Panc1 (cell line): Measurements from ENCODE around the gene CDH6. TPM values are rescaled to one million over a fixed set of nuclear protein-coding genes. Genes with fewer than 3 reads are reported as not detected.

ENCODE experiments used
- ATAC-seq: fragments of 200-7000 bp; cut with Tn5 transposase; 2 replicates; pipeline ENCODE4 v1.9.1; 2020; ENCODE audit warnings: mild to moderate bottlenecking, moderate library complexity
- BruUV-seq: library from RNA; stranded (reverse); fragments of 400-500 nt; replicated peaks from 2 replicates; lab custom pipeline; 2021; lab: Mats Ljungman, UMichigan
- CTCF ChIA-PET: fragments of 300-600 bp; sonication (Branson Sonifier 250); formaldehyde crosslinking; loops from one replicate; lab custom pipeline; 2022; ENCODE audit warnings: antibody characterized with exemption; lab: Charles Lee
- POLR2A ChIA-PET: fragments of 300-600 bp; sonication (Branson Sonifier 250); formaldehyde crosslinking; loops from one replicate; lab custom pipeline; 2022; ENCODE audit warnings: antibody characterized with exemption; lab: Charles Lee
- DNase-seq: peaks from one replicate; pipeline ENCODE4 v3.0.0-alpha.2; 2010; ENCODE audit warnings: low read depth, low spot score
- H3K27ac ChIP-seq: 2 replicates; pipeline ENCODE4 v1.5.1; 2011; ENCODE audit warnings: mild to moderate bottlenecking, low read length, inconsistent platforms
- H3K27me3 ChIP-seq: fragments of 200-500 bp; sonication (Bioruptor generic); 2 replicates; pipeline ENCODE4 v1.6.0; 2014; ENCODE audit warnings: low read length, inconsistent platforms; ENCODE audit not compliant: control insufficient read depth, insufficient read depth
- H3K36me3 ChIP-seq: fragments of 200-500 bp; sonication (Bioruptor generic); 2 replicates; pipeline ENCODE4 v1.5.1; 2014; ENCODE audit warnings: inconsistent platforms, mild to moderate bottlenecking, low read length, moderate library complexity; ENCODE audit not compliant: control insufficient read depth, insufficient read depth
- H3K4me1 ChIP-seq: 2 replicates; pipeline ENCODE4 v1.5.1; 2011; ENCODE audit warnings: inconsistent platforms, mild to moderate bottlenecking, low read length, moderate library complexity; ENCODE audit not compliant: control insufficient read depth, insufficient read depth
- H3K4me3 ChIP-seq, 2 experiments: 2 replicates each; pipeline ENCODE4 v1.5.1; 2011 to 2012; ENCODE audit warnings: low read depth in 2 of 2, low read length in 2 of 2, mild to moderate bottlenecking in 2 of 2, inconsistent platforms in 1 of 2, moderate library complexity in 1 of 2
- H3K9me3 ChIP-seq: fragments of 200-500 bp; sonication (Bioruptor generic); 2 replicates; pipeline ENCODE4 v1.5.1; 2014; ENCODE audit warnings: low read depth, mild to moderate bottlenecking, inconsistent platforms, low read length, moderate library complexity; ENCODE audit not compliant: control insufficient read depth, insufficient read depth
- CTCF ChIP-seq: fragments of 450-650 bp; IDR thresholded peaks from 2 replicates; pipeline ENCODE4 v1.5.1; 2017; ENCODE audit warnings: mild to moderate bottlenecking
- POLR2AphosphoS5 ChIP-seq: IDR thresholded peaks from 2 replicates; pipeline ENCODE4 v1.6.1; 2012; ENCODE audit warnings: mild to moderate bottlenecking, low read depth, low read length, moderate library complexity
- SIN3A ChIP-seq: IDR thresholded peaks from 2 replicates; pipeline ENCODE4 v1.6.1; 2012; ENCODE audit warnings: low read depth, mild to moderate bottlenecking, low read length, moderate library complexity, borderline replicate concordance; ENCODE audit not compliant: insufficient read depth
- TCF7L2 ChIP-seq: IDR thresholded peaks from 2 replicates; pipeline ENCODE4 v1.6.1; 2011; ENCODE audit warnings: mild to moderate bottlenecking, low read depth, low read length, inconsistent platforms
- in situ Hi-C: cut with HindIII; loops from 2 replicates; pipeline ENCODE4 v1.10.0; 2016; ENCODE audit warnings: low sequenced_read_pairs, low pct_unique_long_range_greater_than_20kb
- intact Hi-C: fragments of 100-400 bp; cut with micrococcal nuclease; formaldehyde crosslinking; loops from one replicate; pipeline ENCODE4 v1.10.0; 2022; ENCODE audit not compliant: unreplicated experiment
- total RNA-seq: library from RNA; stranded (reverse); gene quantifications from one replicate; pipeline ENCODE4 v1.2.1, GENCODE V29; 2021; ENCODE audit not compliant: unreplicated experiment
- TF ChIP-seq, protein P1 (sequence below), 2 experiments: IDR thresholded peaks; 2 replicates each; pipeline ENCODE4 v1.6.1; 2011 to 2012; ENCODE audit warnings: low read depth in 2 of 2, control low read depth in 1 of 2, low read length in 1 of 2, mild to moderate bottlenecking in 1 of 2, moderate library complexity in 1 of 2; ENCODE audit not compliant: insufficient read depth in 1 of 2

CDH6 gene
- total RNA-seq, 1 experiment from 2014 or later: 0.36 TPM

- H3K9me3 ChIP-seq: no peaks in the 10 kb centered on the region
- H3K36me3 ChIP-seq: no peaks in the 10 kb centered on the region
- no peak for ATAC-seq
- H3K4me1 ChIP-seq: no peaks in the 10 kb centered on the region; the same call in 1 of the 2 replicates
- POLR2A ChIA-PET: no interaction called here
- intact Hi-C loops: no loop called here
- no peak overlapping the region for H3K27ac ChIP-seq
- in situ Hi-C loops: no loop called here
- H3K4me3 ChIP-seq: no peak overlapping the region
- CTCF ChIA-PET: interaction anchor here (0.6 to 1.1 kb wide), 3 partner anchors 33 to 1167 kb away, joined by 4 to 7 read pairs (median 4); no protein-coding TSS in a partner anchor
- DNase-seq: no peak
- BruUV-seq: no TSS peak
- TF ChIP-seq CTCF: peak; percentile 72
- TF ChIP-seq, protein P1, sequence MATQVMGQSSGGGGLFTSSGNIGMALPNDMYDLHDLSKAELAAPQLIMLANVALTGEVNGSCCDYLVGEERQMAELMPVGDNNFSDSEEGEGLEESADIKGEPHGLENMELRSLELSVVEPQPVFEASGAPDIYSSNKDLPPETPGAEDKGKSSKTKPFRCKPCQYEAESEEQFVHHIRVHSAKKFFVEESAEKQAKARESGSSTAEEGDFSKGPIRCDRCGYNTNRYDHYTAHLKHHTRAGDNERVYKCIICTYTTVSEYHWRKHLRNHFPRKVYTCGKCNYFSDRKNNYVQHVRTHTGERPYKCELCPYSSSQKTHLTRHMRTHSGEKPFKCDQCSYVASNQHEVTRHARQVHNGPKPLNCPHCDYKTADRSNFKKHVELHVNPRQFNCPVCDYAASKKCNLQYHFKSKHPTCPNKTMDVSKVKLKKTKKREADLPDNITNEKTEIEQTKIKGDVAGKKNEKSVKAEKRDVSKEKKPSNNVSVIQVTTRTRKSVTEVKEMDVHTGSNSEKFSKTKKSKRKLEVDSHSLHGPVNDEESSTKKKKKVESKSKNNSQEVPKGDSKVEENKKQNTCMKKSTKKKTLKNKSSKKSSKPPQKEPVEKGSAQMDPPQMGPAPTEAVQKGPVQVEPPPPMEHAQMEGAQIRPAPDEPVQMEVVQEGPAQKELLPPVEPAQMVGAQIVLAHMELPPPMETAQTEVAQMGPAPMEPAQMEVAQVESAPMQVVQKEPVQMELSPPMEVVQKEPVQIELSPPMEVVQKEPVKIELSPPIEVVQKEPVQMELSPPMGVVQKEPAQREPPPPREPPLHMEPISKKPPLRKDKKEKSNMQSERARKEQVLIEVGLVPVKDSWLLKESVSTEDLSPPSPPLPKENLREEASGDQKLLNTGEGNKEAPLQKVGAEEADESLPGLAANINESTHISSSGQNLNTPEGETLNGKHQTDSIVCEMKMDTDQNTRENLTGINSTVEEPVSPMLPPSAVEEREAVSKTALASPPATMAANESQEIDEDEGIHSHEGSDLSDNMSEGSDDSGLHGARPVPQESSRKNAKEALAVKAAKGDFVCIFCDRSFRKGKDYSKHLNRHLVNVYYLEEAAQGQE (IDR thresholded peaks at IDR 0.05; ENCODE audit: insufficient read depth in 1 of 2, low read depth in 2 of 2, low read length in 1 of 2): no peak
- TF ChIP-seq TCF7L2: no peak
- TF ChIP-seq SIN3A: no peak
- H3K27me3 ChIP-seq: no peaks in the 10 kb centered on the region; the same call in 1 of the 2 replicates
These were observed 76.9 kb downstream of the CDH6 start for GRCh38 chr5:31270396-31270795.

GRCh38 chr5:31271567-31271966 lies 78.1 kb downstream of the CDH6 start:
- BruUV-seq: no TSS peak
- intact Hi-C loops: no loop called here
- no peaks in the 10 kb centered on the region for H3K36me3 ChIP-seq
- ATAC-seq (no peak), DNase-seq (no peak)
- in situ Hi-C loops: no loop called here
- TF ChIP-seq TCF7L2 (no peak), CTCF (no peak), POLR2AphosphoS5 (no peak)
- no peak overlapping the region for H3K27ac ChIP-seq
- POLR2A ChIA-PET: no interaction called here
- no peaks in the 10 kb centered on the region; the same call in 1 of the 2 replicates for H3K4me1 ChIP-seq
- H3K27me3 ChIP-seq: no peaks in the 10 kb centered on the region; the same call in 1 of the 2 replicates
- H3K4me3 ChIP-seq: no peak overlapping the region
- no peaks in the 10 kb centered on the region for H3K9me3 ChIP-seq
- CTCF ChIA-PET: no interaction called here
